GM19351 (cell line): ENCODE data around the gene GPR137B.

ENCODE experiments used
- ATAC-seq: cut with Tn5 transposase; IDR thresholded peaks from one replicate; pipeline ENCODE4 v1.9.1; 2021; ENCODE audit warnings: mild to moderate bottlenecking, moderate library complexity; ENCODE audit not compliant: unreplicated experiment

The GPR137B gene

DNA sequence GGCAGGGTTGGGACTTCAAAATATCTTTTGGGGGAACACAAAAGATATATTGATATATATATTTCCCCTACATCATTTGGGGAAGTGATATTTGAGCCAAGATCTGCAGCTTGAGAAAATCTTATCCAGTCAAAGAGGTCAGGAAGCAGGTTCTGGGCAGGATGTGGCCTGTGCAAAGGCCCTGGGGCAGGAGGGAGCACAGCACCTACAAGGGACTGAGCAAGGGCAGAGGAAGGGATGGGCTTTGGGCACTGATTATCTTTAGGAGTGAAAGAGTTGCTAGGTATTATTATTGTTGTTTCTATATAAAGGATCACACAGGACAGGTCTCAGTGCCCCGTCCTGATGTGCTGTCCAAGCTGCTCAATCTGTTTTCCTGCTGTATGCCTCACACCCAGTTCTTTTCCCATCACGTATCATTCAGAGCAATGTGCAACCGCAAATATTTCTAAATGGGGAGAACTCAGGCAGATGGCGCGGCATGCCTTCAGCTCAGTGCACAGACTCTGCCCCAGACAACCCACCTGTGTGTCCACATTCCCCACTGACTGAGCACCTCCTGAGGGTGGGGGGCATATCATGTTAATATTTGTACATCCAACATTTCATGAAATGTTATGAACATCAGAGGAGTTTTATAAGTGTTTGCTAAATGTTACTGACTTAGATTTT lies 28.1 kb upstream of the GPR137B start:
- ATAC-seq, result no peak

DNA sequence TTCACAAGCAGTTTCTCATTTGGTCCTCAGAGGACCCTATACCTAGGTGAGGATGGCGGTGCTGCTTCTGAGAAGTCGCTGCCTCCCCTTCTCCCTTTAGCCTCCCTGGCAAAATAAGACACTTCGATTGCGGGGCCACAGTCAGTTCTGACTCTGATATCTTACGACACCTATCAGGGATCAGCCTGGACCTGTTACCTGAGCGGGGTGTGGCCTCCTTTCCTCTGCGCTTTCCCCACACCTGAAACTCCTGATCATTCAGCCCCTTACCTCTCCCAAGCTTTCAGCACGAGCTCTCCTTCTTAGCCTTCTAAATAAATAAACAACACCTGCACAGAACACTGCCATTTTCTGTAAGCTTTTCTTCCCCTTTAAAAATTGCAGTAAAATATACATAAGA lies 24.6 kb upstream of the GPR137B start:
- ATAC-seq, result no peak

DNA sequence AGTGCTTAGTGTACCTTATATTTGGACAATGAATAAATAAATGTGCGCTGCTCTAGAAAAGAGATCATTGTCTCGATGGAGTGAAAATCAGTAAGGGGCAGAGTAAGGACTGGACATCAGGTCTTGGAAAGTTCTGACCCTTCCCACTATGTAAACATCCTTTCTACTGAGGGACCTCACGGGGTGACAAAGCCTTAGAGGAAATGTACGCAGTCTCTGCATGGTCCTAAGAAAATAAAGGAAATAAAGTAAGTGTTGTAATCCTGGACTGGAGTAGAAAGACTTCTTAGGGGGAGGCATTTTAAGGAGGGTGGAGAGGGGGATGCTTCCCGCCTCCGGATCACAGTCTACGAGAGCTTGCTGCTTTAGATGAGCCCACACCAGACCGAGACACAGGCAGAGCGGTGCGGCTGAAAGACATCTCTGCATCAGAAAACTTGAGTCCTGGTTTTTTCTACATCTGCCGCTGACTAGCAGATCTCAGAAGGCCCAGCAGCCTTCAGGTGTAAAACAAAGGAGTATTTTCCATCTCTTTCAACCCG lies 22.3 kb upstream of the GPR137B start:
- ATAC-seq, result no peak

DNA sequence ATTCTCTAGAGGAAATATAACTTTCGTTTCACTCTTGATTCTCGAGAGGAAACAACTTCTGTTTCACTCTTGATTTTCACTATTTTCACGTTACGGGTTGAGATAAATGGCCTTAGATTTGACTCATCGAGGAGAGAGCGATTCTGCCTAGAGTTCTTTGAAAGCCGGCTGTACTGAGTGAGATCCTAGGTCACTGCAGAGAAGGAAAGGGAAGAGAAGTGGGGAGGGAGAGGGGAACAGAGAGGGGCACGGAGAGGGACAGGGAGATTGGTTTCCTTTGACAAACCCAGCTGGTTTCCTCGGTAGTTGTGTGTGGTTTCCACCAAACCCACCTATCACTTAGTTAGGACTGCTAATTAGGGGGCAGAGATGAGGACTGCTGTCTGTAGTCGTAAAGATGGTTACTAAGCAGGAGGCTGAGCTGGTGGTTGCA lies 21.6 kb upstream of the GPR137B start:
- ATAC-seq, result peak; percentile 56

DNA sequence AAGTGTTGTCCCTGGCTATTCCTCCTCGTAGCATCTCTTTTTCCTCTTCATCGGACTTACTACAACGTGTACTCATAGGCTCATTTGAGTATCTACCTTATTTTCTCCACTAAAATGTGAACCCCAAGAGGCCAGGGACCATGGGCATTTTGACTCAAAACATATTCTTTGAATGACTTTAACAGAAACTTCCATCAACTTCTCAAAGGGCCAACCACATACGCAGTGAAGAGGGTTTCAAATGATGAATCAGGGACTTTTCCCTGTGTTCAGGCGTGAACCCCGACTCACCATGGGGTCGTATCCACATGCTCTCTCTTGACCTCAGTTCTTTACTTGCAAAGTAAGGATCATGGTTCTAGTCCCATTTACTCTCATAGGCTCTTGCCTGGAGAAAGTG lies 20.2 kb upstream of the GPR137B start:
- peak; percentile 66 for ATAC-seq

DNA sequence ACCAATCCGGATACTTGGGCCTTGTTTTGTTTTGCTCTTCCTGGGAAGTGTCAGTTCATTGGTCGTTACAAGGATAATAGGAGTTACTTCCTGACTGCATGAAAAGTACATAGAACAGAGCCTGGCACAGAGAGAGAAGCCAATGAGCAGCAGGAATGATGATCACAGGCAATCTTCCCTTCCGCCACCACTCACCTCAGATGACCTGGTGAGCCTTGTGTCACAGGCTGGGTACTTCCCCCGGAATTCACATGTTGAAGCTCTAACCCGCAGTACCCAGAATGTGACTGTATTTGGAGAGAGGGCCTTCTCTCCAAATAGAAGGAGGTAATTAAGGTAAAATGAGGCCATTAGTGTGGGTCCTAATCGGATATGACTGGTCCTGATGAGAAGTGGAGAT lies 18.8 kb upstream of the GPR137B start:
- ATAC-seq, result no peak

DNA sequence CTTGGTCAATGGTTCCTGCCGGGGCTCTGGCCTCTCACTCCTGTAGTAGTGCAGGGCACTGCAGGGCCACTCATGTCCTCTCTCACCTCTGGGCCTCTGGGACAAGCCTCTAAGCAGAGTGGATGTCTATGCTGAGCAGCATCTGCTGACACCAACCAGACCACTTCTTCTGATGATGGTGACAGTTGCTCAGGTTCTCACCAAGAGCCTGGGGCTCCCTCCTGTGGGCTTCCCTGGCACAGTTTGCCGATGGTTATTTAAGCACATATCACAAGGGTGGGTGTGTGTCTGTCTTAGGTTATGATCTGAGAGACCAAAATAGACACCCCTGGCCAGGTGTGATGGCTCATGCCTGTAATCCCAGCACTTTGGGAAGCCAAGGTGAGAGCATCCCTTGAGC lies 17.4 kb upstream of the GPR137B start:
- no peak for ATAC-seq

DNA sequence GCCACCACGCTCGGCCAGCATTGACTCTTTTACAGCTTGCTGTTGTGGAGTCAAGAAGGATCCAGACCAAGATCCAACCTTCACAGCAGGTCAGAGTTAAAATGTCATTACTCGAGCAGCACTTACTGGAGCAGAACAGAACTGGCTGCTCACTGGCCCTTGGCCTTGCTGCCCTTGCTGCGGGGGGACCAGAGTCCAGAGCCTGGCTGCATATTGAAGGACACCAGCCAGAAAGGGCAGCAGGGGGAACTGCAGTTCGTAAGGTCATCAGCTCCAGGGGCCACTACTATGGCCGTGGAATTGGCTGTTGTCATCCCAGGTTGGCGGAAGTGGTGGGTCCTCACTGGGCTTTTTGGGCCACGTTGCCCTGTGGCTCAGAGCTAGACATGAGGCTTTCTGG lies 15.3 kb upstream of the GPR137B start:
- ATAC-seq, result no peak

DNA sequence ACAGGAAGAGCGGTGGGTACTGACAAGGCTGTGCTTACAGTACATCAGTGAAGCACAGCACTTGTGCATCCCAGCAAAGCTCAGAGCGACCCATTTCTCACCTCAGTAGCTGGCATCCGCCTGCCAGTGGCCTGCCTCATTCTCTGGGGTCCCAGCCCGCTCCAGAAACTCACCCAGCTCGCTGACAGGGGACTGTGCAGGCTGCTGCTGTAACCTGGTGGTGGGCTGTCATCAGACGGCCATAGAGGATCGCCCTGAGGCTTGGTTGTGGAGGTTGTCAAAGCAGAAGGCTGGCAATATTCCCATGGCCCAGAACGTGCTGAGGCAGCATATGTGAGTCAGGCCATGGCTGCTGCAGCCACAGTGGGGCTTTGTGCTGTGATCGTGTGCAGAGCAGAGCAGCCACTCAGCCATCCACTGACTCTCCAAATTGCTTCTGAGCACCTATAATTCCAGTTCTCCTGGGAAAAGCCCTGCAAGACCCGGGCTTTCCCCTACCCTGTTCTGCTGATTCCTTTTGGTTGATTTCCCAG lies 13.6 kb upstream of the GPR137B start:
- ATAC-seq, result no peak

DNA sequence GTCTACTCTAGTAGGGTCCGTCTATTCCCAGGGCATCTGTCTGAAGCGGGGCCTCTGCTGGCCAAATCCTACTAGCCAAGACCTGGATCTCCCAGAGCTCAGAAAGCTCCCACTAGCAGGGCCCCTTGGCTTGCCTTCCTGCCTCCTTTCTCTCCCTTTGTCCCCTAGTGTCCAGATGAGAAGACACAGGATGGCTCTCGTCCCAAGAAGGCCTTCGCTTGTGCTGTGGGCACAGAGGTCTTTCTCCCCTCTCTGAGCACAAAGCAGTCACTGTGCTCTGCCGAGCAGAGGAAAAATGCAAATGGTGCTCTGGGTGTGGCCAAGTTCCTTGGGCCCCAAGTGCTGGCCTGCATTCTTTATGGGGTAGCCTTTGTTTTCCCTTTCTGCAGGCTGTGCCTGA lies 13.0 kb upstream of the GPR137B start:
- no peak for ATAC-seq

DNA sequence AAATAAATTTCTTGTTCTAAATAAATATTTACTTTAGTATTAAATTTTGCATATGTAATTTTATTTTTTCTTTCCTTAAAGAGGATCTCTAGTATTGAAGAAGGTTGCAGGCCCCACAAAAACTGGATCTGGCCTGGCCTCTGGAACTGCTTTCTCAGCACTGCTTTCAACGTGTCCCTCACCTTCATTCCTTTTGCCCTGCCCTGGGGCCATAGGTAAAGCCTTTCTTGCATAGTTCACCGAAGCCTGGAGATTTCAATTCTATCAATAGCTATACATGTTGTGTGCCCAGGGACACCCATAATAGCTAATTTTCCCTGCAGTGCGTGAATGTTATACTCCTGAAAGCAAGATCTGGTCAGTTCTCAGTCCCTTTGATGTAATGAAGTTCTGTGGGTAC lies 12.0 kb upstream of the GPR137B start:
- no peak for ATAC-seq

DNA sequence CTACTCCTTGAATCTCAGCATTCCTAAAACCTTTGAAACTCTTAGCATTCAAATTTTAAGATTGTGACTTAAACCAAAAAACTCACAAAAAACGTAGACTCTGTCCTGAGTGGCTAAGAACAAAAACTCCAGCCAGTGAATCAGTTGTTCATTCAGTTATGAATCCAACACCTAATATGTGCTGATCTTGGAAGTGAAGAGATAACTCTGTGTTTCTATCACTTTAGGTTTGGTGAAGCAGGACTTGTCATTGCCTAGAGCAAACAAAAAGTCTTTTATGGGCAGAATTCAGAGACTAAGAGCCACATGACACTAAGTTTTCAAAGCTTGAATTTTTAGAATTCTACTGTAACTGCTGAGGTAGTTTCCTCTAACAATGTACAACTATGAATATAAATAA lies 10.4 kb upstream of the GPR137B start:
- ATAC-seq, result no peak

DNA sequence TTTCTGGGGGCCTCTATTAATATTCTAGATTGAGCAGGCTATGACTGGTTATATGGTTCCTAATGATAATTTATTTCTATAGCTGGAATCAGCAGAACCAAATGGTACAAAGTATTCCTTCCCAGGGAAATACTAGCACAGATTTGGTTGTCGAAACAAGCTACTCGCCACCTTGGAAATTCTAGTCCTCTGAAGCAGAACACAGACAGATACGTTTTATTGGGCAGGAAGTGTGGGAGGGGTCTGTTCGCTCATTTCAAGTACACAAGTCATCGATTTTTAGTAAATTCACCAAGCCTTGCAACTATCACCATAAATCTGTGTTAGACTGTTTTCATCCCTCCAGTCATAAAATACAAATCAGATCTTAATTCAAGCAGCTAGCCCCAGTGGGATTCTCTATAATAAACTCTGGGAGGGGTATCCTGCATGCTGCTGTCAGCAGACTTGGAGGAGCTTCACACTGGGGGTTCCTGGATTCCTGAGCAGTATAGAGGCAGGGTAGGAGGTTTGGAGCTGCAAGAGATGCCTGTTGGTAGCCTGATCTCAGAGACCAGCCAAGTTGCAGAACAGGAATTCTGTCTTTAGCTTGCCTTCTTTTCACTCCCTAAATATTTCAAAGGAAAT lies 9.8 kb upstream of the GPR137B start:
- no peak for ATAC-seq

DNA sequence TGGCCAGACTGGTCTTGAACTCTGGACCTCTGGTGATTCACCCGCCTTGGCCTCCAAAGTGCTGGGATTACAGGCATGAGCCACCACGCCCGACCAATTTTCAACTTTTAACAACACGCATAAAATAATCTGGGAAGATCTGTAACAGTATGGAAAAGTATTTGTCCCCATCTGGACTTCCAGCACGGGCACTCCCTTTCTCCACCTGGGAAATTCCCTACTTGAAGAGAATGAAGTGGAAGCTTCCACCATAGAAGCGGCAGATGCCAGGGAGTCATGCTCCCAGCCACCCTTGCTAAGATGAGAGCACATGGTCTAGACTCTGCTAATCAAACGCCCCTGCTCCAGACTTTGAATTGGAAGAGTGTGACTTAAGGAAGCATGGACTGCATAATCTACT lies 9.0 kb upstream of the GPR137B start:
- no peak for ATAC-seq

DNA sequence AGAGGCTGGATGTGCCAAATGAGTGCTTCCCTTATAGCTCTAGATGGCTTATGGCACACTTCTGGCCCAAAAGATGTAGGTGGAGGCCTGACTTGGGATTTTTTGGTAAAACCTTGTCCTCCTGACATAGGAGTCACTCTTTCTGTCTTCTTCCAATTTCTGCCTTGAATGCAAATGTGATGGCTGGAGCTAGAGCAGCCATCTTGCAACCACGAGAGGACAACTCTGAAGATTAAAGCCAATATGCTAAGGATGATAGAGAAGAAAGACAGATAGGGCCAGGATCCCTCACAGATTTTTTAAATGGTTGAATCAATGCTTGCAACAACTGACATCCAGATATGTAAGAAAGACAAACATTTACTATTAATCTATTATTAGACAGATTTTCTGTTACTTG lies 8.5 kb upstream of the GPR137B start:
- ATAC-seq, result no peak

DNA sequence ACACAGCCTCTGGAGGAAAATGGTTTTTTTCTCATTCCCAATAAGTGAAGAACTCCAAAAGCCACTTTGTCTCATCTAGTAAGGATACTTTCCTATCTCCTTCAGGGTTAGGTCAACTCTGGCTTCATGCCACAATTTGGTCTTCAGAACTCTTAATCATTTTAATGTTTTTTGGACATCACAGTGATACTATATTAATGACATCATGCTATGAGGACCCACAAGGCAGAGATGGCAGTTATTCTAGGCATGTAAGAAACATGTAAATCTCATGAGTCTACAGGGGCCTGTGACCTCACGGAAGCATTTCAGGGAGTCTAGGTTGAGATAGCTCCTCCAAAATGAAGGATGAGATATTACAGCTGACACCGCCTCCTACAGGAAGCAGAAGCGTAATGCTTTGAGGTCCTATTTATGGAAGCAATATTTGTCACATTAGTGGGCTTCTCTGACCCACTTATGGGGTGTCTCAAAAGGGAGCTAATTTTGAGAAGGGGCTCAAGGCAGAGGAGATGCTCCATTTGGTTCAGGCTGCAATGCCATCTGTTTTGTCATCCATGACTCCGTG lies 5.0 kb upstream of the GPR137B start:
- ATAC-seq, result no peak

DNA sequence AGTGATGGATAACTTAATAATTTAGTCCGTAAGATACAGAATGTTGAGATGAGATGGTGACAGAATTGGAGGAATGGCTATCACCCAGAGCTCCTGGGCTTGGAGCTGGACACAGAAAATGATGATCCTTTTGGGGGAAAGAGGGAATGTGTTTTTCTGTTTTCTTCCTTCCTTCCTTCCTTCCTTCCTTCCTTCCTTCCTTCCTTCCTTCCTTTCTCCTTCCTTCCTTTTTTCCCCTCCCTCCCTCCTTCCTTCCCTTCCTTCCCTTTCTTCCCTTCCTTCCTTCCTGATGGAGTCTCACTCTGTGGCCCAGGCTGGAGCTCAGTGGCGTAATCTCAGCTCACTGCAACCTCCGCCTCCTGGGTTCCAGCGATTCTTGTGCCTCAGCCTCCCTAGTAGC lies 2.8 kb upstream of the GPR137B start:
- ATAC-seq, result no peak

DNA sequence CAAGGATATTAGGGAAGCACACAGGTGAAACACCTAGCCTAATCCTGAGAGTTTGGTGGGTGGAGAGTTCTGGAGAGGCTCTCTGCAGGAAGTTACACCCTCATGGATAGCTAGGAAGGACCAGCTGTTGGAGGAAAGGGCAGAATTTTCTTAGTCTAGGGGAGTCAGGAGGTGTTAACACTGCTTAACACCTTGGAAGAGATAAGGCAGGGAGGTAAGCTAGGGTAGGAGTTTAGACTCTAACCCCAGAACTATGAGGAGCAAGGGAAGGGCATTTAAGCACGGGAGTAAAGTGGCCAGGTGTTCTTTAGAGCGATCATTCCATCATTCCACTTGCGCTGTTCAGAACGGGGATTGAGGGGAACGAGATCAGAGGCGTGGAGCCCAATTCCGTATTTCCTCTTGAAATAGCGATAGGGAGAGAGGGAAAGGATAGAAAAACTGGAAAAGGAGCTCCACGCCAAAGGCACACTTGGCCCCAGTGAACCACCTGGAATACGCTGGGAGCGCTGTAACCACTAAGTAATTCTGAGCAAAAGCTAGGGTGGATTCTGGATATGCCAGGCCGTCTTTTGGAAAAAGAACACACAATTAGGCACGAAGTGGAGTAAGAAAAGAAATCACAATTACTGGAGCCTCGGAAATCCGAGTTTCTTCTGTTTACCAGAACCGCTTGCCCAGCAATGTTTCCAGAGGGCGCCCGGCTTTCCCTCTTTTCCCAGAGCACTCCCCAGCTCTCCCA lies 1.5 kb upstream of the GPR137B start:
- ATAC-seq, result no peak

DNA sequence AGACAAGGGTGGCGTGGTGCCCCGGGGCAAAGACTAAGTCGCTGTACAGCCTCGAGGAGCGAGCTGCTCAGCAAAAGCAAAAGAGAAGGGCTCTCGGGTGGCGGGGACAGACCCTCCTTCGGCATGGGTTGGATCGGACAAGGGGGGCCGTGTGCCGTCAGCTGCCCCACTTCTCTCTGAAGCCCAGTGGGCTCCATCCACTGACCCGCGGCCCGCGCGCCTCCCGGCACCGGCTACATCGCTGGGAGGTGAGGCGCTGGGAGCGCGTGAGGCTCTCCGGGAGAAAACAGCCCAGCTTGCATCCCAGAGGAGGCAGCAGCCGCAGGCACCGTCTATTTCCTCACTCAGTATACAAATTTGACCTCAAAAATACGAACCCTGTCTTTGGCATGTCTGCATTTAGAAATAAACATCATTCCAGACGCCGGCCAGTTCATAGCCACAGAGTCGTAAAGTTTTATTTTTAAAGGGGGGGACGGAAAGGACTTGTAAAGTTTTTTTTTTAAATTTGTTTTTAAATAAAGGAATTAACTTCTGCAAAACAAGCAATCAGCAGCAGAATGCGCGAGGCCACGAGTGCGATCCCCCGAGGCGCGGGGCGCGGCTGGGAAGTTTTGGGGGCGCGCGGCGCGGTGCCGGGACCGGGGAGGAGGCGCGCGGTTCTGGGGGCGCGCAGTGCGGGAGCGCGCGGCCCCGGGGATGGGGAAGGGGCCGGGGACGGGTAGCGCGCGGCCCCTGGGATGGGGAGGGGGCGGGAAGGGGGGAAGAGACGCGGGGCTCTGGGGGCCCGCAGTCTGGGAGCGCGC lies 689 bp upstream of the GPR137B start:
- ATAC-seq, result no peak

DNA sequence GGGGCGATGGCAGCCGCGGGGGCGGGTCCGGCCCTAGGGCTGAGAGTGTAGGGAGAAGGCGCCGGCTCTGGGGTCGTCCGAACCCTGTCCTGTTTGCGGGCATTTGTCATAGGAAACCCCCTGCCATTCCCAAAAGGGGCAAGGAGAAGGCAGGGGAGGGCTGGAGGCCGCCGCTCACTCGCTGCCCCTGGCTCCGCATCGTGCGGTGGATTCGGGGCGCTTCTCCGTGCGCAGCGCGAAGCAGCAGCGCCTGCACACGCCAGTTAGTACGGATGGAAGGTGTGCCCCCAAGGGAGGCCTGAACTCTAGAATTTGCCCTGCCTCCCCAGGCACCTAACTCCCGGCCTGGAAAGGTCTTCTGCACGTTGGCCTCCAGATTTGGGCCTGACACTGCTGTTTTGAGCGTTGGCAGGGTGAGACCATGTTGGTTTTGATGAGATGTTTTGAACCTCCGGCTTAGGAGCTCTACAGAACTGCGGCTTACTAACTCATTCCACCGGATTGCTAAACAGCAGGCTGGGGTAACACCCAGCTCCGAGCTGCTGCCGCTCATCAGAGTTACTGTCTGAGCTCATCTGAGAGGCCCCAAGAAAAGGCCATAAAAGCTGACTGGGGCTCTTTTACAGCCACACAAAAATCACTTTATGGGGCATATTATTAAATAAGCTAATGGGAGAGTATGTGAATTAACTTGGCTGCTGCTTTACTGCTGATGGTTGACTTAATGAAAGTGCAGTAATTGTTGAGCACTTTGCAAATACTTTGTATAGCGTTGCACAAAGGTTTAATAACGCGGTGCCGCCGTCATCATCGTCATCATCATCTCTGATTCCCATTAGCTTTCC lies 987 bp downstream of the GPR137B start:
- peak; percentile 31 for ATAC-seq
